Suprapubic skin (tissue), 3 donors: Measurements from ENCODE around the gene SHISA9.

ENCODE experiments used
- EP300 ChIP-seq: sonication (generic); formaldehyde crosslinking; IDR thresholded peaks from one replicate; pipeline ENCODE4 v1.6.1; 2017; ENCODE audit warnings: antibody characterized with exemption
- POLR2A ChIP-seq, 2 donors: fragments of 450-650 bp; IDR thresholded peaks; one replicate each; pipeline ENCODE4 v1.6.1; 2017; ENCODE audit warnings: antibody characterized with exemption in 2 of 2, mild to moderate bottlenecking in 2 of 2, moderate library complexity in 2 of 2
- TF ChIP-seq, protein P1 (sequence below), 2 donors: fragments of 200-600 bp in 1 of 2; fragments of 450-650 bp in 1 of 2; sonication (generic) in 1 of 2; IDR thresholded peaks; one replicate each; pipeline ENCODE4 v1.5.1; 2016 to 2019; ENCODE audit warnings: antibody characterized with exemption in 2 of 2, mild to moderate bottlenecking in 1 of 2, moderate library complexity in 1 of 2

DNA sequence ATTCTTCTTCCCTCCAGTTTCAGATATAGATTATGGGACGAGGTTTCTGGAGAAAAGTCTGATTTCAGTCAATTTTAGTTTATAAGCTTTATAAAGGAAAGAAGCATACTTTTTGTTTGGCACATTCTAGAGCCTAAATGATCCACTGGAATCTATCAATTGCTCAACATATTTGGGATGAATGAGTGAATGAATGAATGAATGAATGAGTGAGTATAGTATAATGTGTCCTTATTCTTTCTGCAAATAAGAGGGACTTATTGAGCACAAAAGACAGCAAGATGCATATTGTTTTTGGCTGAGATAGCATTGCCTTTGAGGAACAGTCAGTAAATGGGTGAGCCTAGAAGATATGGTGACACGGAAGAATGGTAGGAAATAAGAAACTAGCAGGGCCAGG, 245.4 kb downstream of the SHISA9 start:
- TF ChIP-seq, protein P1, sequence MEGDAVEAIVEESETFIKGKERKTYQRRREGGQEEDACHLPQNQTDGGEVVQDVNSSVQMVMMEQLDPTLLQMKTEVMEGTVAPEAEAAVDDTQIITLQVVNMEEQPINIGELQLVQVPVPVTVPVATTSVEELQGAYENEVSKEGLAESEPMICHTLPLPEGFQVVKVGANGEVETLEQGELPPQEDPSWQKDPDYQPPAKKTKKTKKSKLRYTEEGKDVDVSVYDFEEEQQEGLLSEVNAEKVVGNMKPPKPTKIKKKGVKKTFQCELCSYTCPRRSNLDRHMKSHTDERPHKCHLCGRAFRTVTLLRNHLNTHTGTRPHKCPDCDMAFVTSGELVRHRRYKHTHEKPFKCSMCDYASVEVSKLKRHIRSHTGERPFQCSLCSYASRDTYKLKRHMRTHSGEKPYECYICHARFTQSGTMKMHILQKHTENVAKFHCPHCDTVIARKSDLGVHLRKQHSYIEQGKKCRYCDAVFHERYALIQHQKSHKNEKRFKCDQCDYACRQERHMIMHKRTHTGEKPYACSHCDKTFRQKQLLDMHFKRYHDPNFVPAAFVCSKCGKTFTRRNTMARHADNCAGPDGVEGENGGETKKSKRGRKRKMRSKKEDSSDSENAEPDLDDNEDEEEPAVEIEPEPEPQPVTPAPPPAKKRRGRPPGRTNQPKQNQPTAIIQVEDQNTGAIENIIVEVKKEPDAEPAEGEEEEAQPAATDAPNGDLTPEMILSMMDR (IDR thresholded peaks at IDR 0.05): no peak
- TF ChIP-seq POLR2A (IDR thresholded peaks at IDR 0.05): no peak
- no peak for TF ChIP-seq EP300
